Neural crest cell (in vitro differentiated cells): Measurements from ENCODE around the gene LRRC7. TPM values are rescaled to one million over a fixed set of nuclear protein-coding genes. Genes with fewer than 3 reads are reported as not detected.

Experiments used
- DNase-seq: peaks from one replicate; pipeline ENCODE4 v3.0.0; 2021; ENCODE audit warnings: low read depth, mixed read lengths, low spot score
- H3K27ac Mint-ChIP-seq: one replicate; pipeline ENCODE4 v1.8.0; 2021; ENCODE audit warnings: mild to moderate bottlenecking, mixed read lengths; ENCODE audit not compliant: unreplicated experiment
- H3K27me3 Mint-ChIP-seq: 2 replicates; pipeline ENCODE4 v1.8.0; 2021; ENCODE audit warnings: low read depth, mild to moderate bottlenecking, mixed read lengths
- H3K36me3 Mint-ChIP-seq: 2 replicates; pipeline ENCODE4 v1.8.0; 2021; ENCODE audit warnings: low read depth, mild to moderate bottlenecking, mixed read lengths
- H3K4me1 Mint-ChIP-seq: 2 replicates; pipeline ENCODE4 v1.8.0; 2021; ENCODE audit warnings: mixed read lengths
- H3K4me3 Mint-ChIP-seq: one replicate; pipeline ENCODE4 v1.8.0; 2021; ENCODE audit warnings: mild to moderate bottlenecking, mixed read lengths
- H3K9me3 Mint-ChIP-seq: 2 replicates; pipeline ENCODE4 v1.8.0; 2021; ENCODE audit warnings: mixed read lengths
- CTCF ChIP-seq: fragments of 200-600 bp; sonication (generic); conservative IDR thresholded peaks from 2 replicates; pipeline ENCODE4 v1.5.0; 2021; ENCODE audit warnings: antibody characterized with exemption, mild to moderate bottlenecking
- total RNA-seq: library from RNA; stranded (reverse); gene quantifications from 2 replicates; pipeline ENCODE4 v1.2.1, GENCODE V29; 2021

Gene LRRC7
- total RNA-seq, 1 donor from 2014 or later, result 2.4 TPM

- H3K4me3 Mint-ChIP-seq, result no peak overlapping the region
- peaks cover 2% of the 10 kb centered on the region for H3K9me3 Mint-ChIP-seq
- H3K4me1 Mint-ChIP-seq, result no peaks in the 10 kb centered on the region
- TF ChIP-seq CTCF, result no peak
- H3K27me3 Mint-ChIP-seq, result no peaks in the 10 kb centered on the region
- H3K27ac Mint-ChIP-seq, result no peak overlapping the region
- no peak for DNase-seq
- no peaks in the 10 kb centered on the region for H3K36me3 Mint-ChIP-seq
Measured at GRCh38 chr1:69638673-69639072, 71.0 kb downstream of the LRRC7 start.

GRCh38 chr1:69639159-69639558 lies 71.4 kb downstream of the LRRC7 start:
- H3K36me3 Mint-ChIP-seq, result no peaks in the 10 kb centered on the region
- H3K9me3 Mint-ChIP-seq, result peaks cover 2% of the 10 kb centered on the region
- no peak overlapping the region for H3K27ac Mint-ChIP-seq
- TF ChIP-seq CTCF, result no peak
- no peaks in the 10 kb centered on the region for H3K27me3 Mint-ChIP-seq
- no peak overlapping the region for H3K4me3 Mint-ChIP-seq
- H3K4me1 Mint-ChIP-seq, result no peaks in the 10 kb centered on the region
- no peak for DNase-seq

GRCh38 chr1:69643266-69643665 lies 75.5 kb downstream of the LRRC7 start:
- H3K4me1 Mint-ChIP-seq, result peaks cover 3% of the 10 kb centered on the region
- no peak for DNase-seq
- no peaks in the 10 kb centered on the region for H3K27me3 Mint-ChIP-seq
- H3K9me3 Mint-ChIP-seq, result no peaks in the 10 kb centered on the region
- H3K36me3 Mint-ChIP-seq, result no peaks in the 10 kb centered on the region
- TF ChIP-seq CTCF, result no peak
- H3K4me3 Mint-ChIP-seq, result no peak overlapping the region
- H3K27ac Mint-ChIP-seq, result no peak overlapping the region

- Mint-ChIP-seq H3K4me3 (no peak overlapping the region), H3K4me1 (peaks cover 3% of the 10 kb centered on the region), H3K27me3 (no peaks in the 10 kb centered on the region), H3K27ac (no peak overlapping the region), H3K36me3 (no peaks in the 10 kb centered on the region), H3K9me3 (no peaks in the 10 kb centered on the region)
- TF ChIP-seq CTCF, result no peak
- DNase-seq, result no peak
Measured at GRCh38 chr1:69645477-69645876, 77.8 kb downstream of the LRRC7 start.

- Mint-ChIP-seq H3K4me1 (peaks cover 3% of the 10 kb centered on the region), H3K4me3 (no peak overlapping the region), H3K9me3 (no peaks in the 10 kb centered on the region), H3K27me3 (no peaks in the 10 kb centered on the region), H3K27ac (no peak overlapping the region), H3K36me3 (no peaks in the 10 kb centered on the region)
- no peak for DNase-seq
- no peak for TF ChIP-seq CTCF
Measured at GRCh38 chr1:69648486-69648885, 80.8 kb downstream of the LRRC7 start.

- Mint-ChIP-seq H3K4me3 (no peak overlapping the region), H3K4me1 (peaks cover 3% of the 10 kb centered on the region), H3K36me3 (no peaks in the 10 kb centered on the region), H3K27me3 (no peaks in the 10 kb centered on the region), H3K9me3 (no peaks in the 10 kb centered on the region), H3K27ac (no peak overlapping the region)
- TF ChIP-seq CTCF, result no peak
- DNase-seq, result no peak
Measured at GRCh38 chr1:69649383-69649990, 81.8 kb downstream of the LRRC7 start.
